ELF-1 (cell line): Measurements from ENCODE around the gene WDTC1.
A peak's percentile ranks its signal among the peaks of the same experiment; 100 is the strongest.
"Not testable (repeated sequence)": the region's sequence is repeated elsewhere in the genome, so short reads cannot be mapped to it uniquely, and the experiment has no call there.

ENCODE experiments used
- DNase-seq: peaks from one replicate; pipeline ENCODE4 v3.0.0-alpha.2; 2016; ENCODE audit warnings: low read depth, low spot score

WDTC1 gene

GRCh38 chr1:27246194-27246593, 11.8 kb downstream of the WDTC1 start:
- no peak for DNase-seq

- no peak for DNase-seq
These were observed 19.2 kb downstream of the WDTC1 start for GRCh38 chr1:27253596-27253995.

- DNase-seq = no peak
These were observed 20.7 kb downstream of the WDTC1 start for GRCh38 chr1:27255136-27255535.

- DNase-seq = no peak
These were observed 22.7 kb downstream of the WDTC1 start for GRCh38 chr1:27257155-27257554.

- no peak for DNase-seq
These were observed 24.2 kb downstream of the WDTC1 start for GRCh38 chr1:27258598-27258997.

GRCh38 chr1:27267153-27267552, 32.7 kb downstream of the WDTC1 start:
- DNase-seq = no peak

- no peak for DNase-seq
These were observed 34.8 kb downstream of the WDTC1 start for GRCh38 chr1:27269276-27269675.

GRCh38 chr1:27274204-27274603, 39.8 kb downstream of the WDTC1 start:
- no peak for DNase-seq

- no peak for DNase-seq
These were observed 41.3 kb downstream of the WDTC1 start for GRCh38 chr1:27275696-27276095.

- DNase-seq = peak; percentile 66
These were observed 50.2 kb downstream of the WDTC1 start for GRCh38 chr1:27284425-27285273.

- no peak for DNase-seq
These were observed 50.8 kb downstream of the WDTC1 start for GRCh38 chr1:27285274-27285660.

GRCh38 chr1:27285821-27286220, 51.4 kb downstream of the WDTC1 start:
- not testable (repeated sequence) for DNase-seq

- not testable (repeated sequence) for DNase-seq
These were observed 54.7 kb downstream of the WDTC1 start for GRCh38 chr1:27289125-27289524.

- DNase-seq = no peak
These were observed 56.1 kb downstream of the WDTC1 start for GRCh38 chr1:27290581-27290980.

GRCh38 chr1:27292106-27292505, 57.7 kb downstream of the WDTC1 start:
- DNase-seq = no peak

- no peak for DNase-seq
These were observed 59.5 kb downstream of the WDTC1 start for GRCh38 chr1:27293915-27294314.

- peak; percentile 67 for DNase-seq
These were observed 62.4 kb downstream of the WDTC1 start for GRCh38 chr1:27296773-27297291.

GRCh38 chr1:27297903-27298302, 63.5 kb downstream of the WDTC1 start:
- DNase-seq = no peak

- DNase-seq = no peak
These were observed 64.4 kb downstream of the WDTC1 start for GRCh38 chr1:27298632-27299384.

- DNase-seq = peak; percentile 99
These were observed 65.2 kb downstream of the WDTC1 start for GRCh38 chr1:27299385-27300271.

GRCh38 chr1:27300341-27301051, 66.1 kb downstream of the WDTC1 start:
- peak; percentile 96 for DNase-seq
